ENCODE data around the gene ZSCAN21.

Gene ZSCAN21

DNA sequence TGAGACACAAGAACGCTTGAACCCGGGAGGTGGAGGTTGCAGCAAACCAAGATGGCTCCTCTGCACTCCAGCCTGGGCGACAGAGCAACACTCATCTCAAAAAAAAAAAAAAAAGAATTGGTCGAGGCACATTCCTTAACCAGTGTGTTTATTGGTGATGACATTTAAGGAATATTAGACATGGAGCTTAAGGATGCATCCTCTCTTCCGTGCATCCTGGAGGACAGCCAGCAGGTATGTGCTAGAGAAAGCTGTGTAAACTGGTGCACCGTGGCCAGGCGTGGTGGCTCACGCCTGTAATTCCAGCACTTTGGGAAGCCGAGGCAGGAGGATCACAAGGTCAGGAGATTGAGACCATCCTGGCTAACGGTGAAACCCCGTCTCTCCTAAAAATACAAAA, 22.4 kb upstream of the ZSCAN21 start:
- DNase-seq (ENCODE audit: low read depth) = no peak

DNA sequence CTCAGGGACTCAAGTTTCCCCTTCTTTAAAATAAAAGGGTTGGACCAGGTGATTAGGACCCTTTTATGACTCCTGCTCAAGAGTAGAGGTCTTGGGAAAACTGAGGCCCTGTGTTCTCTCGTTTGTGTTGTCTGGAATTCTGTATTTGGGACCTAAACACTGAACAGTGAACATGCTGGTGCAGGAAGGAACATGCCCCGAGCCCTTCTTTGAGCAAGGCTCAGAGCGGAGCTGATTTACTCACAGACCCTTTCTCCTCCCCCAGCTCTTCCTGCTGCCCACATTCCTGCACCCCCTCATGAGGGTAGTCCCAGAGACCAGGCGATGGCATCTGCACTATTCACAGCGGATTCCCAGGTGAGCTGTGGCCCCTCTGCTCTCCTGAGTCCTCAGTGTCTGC, 20.0 kb upstream of the ZSCAN21 start:
- DNase-seq (ENCODE audit: low read depth) = no peak

DNA sequence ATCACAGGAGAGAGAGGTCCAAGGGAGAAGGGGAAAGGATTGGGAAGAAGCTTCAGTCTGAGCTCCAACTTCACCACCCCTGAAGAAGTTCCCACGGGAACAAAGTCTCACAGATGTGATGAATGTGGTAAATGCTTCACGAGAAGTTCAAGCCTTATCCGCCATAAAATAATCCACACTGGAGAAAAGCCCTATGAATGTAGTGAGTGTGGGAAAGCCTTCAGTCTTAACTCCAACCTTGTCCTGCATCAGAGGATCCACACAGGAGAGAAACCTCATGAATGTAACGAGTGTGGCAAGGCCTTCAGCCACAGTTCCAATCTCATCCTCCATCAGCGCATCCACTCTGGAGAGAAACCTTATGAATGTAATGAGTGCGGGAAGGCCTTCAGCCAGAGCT, 16.0 kb upstream of the ZSCAN21 start:
- no peak for DNase-seq (ENCODE audit: low read depth)

DNA sequence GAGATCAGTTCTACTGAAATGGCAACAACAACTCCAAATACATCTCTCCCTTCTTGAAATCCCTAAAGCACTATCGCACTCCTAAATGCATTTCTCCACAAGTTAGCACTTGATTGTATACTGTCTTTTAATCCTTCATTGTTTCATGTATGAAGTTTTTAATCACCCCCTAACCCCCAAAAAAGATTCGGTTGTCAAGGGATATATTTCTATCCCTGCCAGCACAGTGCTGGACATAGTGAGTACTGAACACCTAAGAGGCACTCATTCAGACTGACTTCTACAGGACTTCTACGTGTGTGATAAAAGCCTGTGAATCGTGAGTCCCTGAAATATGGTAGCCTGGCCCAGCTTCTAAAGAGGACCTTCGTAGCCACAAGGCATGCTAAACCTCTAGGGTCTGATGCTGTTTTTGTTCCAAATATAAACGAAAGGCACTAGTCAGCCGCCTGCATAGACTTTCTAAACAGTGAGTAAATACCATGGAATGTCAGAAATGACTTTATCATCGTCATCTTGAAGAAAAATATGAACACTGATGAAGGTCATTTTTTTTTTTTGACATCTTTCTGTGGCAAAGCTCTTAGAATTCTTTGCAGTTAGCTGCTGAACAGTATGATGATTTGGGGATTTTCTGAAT, 14.6 kb upstream of the ZSCAN21 start:
- DNase-seq (ENCODE audit: low read depth) = peak; percentile 71

DNA sequence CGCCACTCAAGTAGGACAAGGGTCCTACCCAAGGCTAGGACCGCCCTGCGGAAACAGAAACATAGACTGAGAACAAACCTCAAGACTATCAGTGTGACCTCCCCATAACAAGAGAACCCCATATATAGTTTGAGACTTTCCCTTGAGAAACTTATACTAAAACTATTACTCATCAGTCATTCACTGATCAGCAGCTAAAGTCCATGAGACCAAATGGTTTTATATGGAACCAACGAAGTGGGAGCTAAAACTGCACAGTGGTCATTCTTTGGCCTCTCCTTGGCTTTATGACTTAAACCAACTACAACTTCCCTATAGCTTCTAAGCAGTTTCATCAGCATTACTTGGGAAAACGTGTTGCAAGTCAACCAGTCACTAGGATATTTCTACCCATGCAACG, 13.7 kb upstream of the ZSCAN21 start:
- no peak for DNase-seq (ENCODE audit: low read depth)

DNA sequence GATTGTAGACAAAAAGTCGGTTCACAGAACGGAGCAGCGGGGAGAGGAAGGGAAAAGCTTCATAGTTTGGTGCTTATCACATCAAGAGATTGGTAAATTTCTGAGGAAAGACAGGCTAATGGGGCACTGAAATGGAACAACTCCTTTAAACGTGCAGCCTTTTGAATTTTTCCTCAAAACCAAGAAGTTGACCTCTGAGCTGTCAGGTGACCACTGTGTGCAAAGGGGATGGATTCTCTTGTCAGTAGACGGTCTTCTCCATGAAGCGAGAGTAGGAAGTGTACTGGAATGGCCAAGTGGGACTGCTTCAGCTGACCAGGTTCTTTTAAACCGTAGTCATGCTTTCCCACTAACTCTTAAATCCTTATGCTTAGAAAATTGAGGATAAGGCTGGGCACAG, 11.2 kb upstream of the ZSCAN21 start:
- DNase-seq (ENCODE audit: low read depth) = no peak

DNA sequence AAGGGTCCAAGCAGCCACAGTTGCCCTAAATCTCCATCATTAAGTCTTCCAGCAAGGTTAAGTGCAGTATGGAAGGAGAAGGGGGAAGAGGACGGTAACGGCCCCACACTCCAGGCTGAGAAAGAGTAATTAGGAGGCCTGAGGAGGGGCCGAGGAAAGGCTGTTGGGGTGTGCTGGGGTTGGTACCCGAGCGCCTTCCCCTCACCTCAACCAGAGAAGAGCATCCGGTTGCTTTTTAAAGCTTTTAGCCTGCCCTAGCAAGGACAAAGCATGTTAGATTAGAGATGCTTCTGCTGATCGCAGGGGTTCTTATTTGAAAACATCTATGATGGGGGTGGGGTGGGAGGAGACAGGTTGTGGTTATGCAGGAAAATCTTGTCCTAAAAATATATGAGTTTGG, 9.0 kb upstream of the ZSCAN21 start:
- no peak for DNase-seq (ENCODE audit: low read depth)

DNA sequence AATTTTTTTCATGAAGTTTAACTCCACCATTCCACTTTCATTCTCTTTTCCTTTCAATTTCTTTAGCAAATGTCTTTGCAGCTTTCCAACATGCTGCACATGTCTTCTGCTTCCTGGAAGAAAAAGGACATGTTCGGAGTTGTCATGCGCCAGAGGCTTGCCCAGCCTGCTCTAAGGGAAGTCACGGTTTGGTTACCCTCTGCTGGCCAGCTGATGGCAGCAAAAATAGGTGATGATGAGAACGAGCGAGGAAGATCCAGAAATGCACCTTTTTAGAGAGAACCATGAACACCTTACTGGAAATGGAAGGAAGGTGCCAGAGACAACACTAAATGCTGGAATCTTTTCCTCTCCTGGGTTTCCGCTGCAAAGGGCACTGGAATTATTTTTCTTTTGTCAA, 4.9 kb upstream of the ZSCAN21 start:
- DNase-seq (ENCODE audit: low read depth) = no peak

DNA sequence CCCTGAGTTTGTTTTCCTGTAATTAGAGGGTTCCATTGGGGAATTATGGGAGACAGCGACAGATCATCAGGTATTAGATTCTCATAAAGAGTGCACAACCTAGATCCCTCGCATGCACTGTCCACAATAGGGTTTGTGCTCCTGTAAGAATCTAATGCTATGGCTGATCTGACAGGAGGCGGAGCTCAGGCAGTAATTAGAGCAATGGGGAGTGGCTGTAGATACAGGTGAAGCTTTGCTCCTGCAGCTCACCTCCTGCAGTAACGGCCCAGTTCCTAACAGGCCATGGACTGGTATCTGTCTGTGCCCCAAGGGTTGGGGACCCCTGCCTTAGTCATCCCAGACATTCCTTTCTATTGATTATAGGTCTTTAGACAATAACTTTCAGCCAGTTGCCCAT, 894 bp upstream of the ZSCAN21 start:
- no peak for DNase-seq (ENCODE audit: low read depth)

DNA sequence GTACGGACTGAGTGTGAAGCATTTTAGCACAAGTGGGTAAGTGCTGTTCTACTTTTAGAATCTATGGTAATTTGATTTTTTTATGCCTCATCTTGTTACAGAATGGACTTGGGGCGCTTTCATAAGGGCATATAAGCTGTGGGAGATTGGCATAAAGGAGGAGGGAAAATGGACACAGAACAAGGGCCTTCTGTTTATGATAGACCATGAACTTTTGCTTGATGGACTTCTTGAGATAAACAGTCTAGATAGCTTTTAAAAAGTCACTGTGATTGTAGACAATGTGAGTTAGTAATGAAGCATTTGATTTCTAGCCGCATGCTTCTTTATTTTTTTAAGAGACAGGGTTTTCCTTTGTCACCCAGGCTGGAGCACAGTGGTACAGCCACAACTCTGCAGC, 2.0 kb downstream of the ZSCAN21 start:
- no peak for DNase-seq (ENCODE audit: low read depth)

DNA sequence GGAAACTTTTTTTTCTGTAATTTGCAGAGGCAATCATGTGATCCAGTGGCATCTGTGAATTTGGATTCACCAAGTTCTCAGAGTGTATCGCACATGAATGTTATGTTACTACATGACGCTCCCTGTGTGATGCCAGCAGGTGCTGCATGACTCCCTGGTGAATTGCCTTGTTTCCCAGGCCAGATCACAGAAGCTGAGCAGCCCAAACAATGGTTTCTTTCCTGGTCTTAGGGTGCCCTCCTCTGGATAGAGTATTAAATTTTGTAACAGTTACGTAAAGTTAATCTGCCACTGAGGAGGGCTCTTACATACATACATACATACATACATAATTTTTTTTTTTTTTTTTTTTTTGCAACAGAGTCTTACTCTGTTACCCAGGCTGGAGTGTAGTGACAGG, 3.6 kb downstream of the ZSCAN21 start:
- DNase-seq (ENCODE audit: low read depth) = no peak

DNA sequence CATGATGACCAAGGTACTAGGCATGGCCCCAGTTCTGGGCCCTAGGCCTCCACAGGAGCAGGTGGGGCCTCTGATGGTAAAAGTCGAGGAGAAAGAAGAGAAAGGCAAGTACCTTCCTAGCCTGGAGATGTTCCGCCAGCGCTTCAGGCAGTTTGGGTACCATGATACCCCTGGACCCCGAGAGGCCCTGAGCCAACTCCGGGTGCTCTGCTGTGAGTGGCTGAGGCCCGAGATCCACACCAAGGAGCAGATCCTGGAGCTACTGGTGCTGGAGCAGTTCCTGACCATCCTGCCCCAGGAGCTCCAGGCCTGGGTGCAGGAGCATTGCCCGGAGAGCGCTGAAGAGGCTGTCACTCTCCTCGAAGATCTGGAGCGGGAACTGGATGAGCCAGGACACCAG, 7.4 kb downstream of the ZSCAN21 start:
- no peak for DNase-seq (ENCODE audit: low read depth)

DNA sequence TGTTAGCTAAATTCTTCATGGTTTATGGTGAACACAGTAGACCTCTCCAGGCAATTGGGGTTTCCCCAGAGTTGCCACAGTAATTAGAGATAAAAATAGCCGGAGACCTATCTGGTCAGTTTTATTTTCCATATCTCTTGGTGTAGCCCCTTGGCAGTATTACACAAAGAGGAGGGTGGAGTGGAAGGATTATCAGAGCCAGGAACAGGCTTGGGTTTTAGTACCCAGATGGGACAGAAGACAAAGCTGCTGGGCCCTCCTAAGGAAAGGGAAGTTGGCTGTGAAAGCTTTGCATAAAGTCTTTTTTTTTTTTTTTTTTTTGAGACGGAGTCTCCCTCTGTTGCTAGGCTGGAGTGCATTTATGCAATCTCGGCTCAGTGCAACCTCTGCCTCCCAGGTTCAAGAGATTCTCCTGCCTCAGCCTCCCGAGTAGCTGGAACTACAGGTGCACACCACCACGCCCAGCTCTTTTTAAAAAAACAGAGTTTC, 9.7 kb downstream of the ZSCAN21 start:
- no peak for DNase-seq (ENCODE audit: low read depth)

DNA sequence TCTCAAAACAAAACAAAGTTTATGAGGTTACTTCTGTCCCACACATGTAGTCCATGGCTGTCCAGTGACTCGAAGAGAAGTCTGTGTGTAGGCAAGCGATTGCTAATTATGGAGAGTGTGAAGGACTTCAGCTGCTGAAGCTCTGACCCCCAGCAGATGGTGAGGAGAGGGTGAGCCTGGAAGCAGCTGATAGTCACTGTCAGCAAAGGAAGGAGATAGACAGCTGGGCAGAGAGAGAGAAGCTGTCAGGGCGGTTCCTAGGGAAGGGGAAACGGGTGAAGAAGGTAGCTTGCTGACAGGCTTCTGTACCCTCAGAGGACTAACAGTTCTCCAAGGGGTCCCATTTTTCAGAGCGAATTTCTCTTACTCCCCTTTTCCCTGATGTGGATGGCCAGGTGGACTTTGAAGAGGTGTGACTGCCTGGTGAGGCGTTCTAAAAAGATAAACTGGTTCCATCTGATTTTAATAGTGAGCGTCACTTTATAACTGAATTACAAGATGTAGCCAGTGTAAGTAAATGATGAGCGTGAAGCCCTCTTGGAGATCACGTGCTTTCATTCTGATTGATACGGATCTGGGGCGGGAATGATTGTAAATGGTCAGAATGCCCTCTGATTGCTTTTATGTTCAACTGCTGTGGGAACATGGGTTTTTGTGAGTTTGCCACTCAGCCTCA, 12.1 kb downstream of the ZSCAN21 start:
- DNase-seq (ENCODE audit: low read depth) = no peak

DNA sequence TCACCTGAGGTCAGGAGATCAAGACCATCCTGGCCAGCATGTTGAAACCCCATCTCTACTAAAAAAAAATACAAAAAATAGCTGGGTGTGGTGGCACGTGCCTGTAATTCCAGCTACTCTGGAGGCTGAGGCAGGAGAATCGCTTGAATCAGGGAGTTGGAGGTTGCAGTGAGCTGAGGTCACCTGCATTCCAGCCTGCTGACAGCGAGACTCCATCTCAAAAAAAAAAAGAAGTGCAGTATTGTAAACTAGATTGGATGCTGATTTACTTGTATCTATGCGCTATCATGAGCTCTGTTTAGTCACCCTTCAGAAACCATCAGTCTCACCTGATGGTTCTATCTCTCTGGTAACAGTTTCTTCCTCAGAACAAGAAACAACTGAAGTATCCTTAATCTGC, 13.8 kb downstream of the ZSCAN21 start:
- DNase-seq (ENCODE audit: low read depth) = no peak

DNA sequence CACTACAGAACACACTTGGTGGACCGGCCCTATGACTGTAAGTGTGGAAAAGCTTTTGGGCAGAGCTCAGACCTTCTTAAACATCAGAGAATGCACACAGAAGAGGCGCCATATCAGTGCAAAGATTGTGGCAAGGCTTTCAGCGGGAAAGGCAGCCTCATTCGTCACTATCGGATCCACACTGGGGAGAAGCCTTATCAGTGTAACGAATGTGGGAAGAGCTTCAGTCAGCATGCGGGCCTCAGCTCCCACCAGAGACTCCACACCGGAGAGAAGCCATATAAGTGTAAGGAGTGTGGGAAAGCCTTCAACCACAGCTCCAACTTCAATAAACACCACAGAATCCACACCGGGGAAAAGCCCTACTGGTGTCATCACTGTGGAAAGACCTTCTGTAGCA, 14.6 kb downstream of the ZSCAN21 start:
- DNase-seq (ENCODE audit: low read depth) = no peak

DNA sequence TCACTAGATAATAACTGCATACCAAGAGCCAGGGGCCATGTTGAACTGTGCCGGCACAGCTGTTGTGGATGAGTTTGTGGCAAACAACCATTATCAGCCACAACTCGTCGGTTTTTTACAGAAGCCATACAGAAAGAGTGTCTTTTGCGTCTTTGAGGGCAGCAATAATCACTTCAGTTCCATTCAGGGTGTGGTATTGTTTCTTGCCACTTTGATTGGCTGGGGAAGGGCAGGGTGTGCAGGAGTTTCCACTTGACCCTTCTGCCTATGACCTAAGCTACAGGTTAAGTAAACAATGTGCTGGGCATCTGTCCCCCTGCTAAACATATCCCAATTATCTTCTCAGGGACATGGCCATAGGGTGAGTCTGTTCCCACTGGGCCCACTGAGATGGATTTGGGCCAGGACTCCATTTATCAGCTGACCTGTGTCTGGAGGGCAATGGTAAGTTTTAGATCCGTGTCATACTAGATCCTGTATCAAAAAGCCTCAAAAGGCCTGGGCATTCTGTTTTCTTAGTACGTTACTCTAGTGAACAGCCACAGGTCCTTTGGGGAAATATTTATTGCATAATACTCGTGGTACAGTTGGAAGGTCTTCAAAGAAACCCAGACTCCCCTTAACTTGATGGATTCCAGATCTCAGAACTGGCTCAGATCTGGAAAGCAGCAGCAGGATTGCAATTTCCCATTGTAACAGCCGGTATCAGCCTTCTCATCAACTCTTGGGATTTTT, 16.0 kb downstream of the ZSCAN21 start:
- DNase-seq (ENCODE audit: low read depth) = peak; percentile 67

DNA sequence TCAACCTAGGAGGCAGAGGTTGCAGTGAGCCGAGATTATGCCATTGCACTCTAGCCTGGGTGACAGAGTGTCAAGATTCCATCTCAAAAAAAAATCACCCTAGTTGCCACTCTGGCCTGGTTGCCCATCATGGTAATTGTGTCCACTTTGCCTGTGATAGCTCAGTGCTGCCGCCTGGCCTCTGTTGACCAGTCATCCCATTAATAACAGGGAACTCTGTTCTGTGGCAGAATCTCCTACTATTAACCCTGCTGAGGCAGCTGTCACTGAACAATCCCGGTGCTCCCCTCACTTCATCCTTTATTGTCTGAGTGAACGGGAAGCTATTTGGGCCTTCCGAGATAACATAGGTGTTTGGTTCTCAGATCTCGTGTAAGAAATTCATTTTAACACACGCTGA, 17.4 kb downstream of the ZSCAN21 start:
- DNase-seq (ENCODE audit: low read depth) = no peak

DNA sequence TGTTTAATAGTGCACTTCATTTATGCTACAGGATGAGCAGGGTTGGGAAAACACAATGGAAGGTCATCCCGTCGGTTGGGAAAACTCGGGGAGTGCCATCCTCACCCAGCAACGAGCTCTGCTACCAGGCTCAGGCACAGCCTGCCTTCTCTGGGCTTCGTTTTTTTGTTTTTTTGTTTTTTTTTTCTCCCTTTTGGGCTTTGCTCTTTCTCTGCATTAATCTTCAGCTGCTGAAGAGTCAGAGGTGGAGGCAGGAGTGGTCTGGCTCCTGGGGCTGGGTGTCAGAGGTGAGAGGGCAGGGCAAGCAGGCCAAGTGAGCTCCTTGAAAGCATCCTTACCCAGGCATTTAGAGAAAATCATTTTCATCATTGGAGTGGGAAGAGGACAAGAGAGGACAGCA, 20.4 kb downstream of the ZSCAN21 start:
- no peak for DNase-seq (ENCODE audit: low read depth)

DNA sequence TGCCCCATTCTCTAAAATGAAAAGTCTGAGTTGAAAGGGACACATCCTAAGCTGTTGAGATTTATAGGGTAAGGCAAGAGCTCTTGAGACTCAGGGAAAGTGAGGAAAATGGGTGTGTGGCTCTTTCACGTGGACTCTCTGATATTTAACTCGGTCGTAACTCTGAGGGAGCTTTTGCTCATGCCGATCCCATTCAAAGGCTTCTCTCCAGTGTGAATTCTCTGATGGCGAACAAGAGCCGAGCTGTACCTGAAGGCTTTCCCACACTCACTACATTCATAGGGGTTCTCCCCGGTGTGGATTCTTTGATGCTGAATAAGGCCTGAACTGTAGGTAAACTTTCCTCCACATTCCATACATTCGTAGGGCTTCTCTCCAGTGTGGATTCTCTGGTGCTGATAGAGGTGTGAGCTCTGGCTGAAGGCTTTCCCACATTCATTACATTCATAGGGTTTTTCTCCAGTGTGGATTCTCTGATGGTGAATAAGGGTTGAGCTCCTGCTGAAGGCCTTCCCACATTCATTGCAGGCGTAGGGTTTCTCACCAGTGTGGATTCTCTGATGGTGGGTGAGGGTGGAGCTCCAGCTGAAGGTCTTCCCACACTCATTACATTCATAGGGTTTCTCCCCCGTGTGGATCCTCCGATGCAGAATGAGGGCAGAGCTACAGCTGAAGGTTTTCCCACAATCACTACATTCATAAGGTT, 21.6 kb downstream of the ZSCAN21 start:
- no peak for DNase-seq (ENCODE audit: low read depth)

DNA sequence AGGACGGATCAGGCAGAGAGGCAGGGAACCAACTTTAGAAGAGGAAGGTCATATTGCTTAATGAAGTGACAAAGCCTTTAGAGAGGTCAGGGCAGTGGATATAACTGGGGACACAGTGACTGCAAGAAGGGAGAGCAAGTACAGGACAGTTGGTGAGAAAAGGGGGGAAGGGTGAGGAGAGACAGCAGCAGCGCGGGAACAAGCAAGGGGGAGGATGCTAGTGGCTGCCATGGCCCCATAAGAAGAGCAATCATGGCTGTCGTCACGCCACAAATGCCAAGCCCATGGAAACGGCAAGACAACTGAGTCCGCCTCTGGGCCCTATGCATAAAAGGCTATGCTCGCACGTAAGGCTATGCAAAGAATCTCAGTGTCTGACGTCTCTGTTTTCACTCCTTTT, 22.9 kb downstream of the ZSCAN21 start:
- DNase-seq (ENCODE audit: low read depth) = no peak

DNA sequence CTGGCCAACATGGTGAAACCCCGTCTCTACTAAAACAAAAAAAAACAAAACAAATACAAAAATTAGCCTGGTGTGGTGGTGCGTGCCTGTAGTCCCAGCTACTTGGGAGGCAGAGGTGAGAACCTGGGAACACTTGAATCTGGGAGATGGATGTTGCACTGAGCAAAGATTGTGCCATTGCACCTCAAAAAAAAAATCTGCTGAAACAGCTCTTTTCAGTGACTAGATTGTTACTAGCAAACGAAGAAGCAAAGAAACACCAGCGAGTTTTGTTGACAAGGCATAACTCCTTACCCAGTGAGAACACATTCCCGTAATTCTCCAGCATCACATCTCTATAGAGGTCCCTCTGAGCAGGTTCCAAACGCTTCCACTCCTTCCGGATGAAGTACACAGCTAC, 25.3 kb downstream of the ZSCAN21 start:
- DNase-seq (ENCODE audit: low read depth) = no peak

DNA sequence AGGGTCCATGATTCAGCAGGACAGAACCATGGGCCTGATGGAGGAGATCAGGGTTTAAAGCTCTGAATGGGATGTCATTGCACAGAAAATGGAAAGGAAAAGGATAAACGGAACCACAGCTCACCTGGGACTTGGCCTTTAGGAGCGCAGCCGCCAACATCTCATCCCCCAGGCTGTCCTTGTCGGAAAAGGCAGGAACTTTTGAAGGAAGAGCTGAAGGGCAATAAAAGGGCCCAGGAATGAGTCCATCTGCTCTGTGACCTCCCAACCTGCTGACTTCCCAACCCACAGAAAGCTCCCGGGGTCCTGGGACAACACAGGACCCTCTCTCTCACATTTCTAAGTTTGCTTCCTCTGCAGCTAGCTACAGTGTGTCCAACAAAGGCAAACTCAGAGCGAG, 25.8 kb downstream of the ZSCAN21 start:
- DNase-seq (ENCODE audit: low read depth) = no peak
